Suppressor macrophage (primary cell): ENCODE data around the gene ZNF365.

Experiments
- DNase-seq, 4 experiments: peaks; one replicate each; pipeline ENCODE4 v3.0.0-alpha.2; 2020 to 2022

Gene ZNF365

GRCh38 chr10:62422068-62422590, 48.0 kb downstream of the ZNF365 start:
- DNase-seq = peak; percentile 33 to 56 (median 44)

GRCh38 chr10:62424026-62424425, 49.9 kb downstream of the ZNF365 start:
- DNase-seq = no peak

- peak in 2 of 4 experiments; percentile 14 to 27 for DNase-seq
Observed at GRCh38 chr10:62426086-62426485, 51.9 kb downstream of the ZNF365 start.

- no peak for DNase-seq
Observed at GRCh38 chr10:62426600-62426999, 52.4 kb downstream of the ZNF365 start.

- DNase-seq = no peak
Observed at GRCh38 chr10:62430881-62431280, 56.7 kb downstream of the ZNF365 start.

- DNase-seq = peak; percentile 67 to 83 (median 76)
Observed at GRCh38 chr10:62433181-62433692, 59.1 kb downstream of the ZNF365 start.

GRCh38 chr10:62433901-62434300, 59.7 kb downstream of the ZNF365 start:
- no peak for DNase-seq

- DNase-seq = peak; percentile 63 to 86 (median 78)
Observed at GRCh38 chr10:62437696-62438095, 63.5 kb downstream of the ZNF365 start.

- no peak for DNase-seq
Observed at GRCh38 chr10:62442006-62442405, 67.8 kb downstream of the ZNF365 start.

- no peak for DNase-seq
Observed at GRCh38 chr10:62442894-62443669, 68.9 kb downstream of the ZNF365 start.

- DNase-seq = no peak
Observed at GRCh38 chr10:62443866-62444265, 69.7 kb downstream of the ZNF365 start.

- DNase-seq = no peak
Observed at GRCh38 chr10:62446627-62447026, 72.5 kb downstream of the ZNF365 start.

GRCh38 chr10:62450912-62451610, 76.9 kb downstream of the ZNF365 start:
- peak; percentile 22 to 58 (median 36) for DNase-seq

GRCh38 chr10:62451611-62451975, 77.4 kb downstream of the ZNF365 start:
- no peak for DNase-seq
